ENCODE data around the gene PIRT.

PIRT gene

DNA sequence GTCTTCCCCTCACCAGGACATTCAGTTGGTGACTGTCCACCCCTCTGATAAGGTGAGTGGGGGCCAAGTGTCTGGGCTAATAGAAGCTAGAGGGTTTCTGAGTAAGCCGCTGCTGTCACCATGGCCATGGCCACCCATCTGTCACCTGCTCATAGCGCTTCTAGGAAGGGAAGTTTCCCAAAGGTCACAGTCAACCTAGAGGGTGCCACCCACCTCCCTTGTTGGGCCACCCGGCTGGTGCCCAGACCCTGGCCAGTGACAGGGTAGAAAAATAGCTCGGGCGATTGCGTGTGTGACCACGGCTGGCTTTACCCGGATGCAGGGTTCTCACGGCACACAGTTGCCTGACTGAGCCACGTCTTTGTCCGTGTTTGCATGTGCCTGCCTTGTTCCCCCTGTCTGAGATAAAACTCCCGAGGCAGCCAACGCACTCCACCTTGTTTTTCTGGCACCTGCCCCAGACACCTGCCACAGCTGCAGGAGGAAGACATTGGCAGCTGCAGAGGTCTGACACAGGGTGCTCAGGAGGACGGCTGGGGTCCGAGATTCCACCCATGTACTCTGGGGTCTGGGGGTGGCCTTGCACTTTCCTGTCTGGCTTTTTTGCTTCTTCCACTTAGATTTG lies 809 bp downstream of the PIRT start:
- Histone ChIP-seq H4K8ac (ENCODE audit: low read length) (no peak overlapping the region), H3K4ac (ENCODE audit: low read depth in 1 of 2, low read length in 2 of 2) (no peak overlapping the region), H3K79me1 (replicated peaks; ENCODE audit: low read length, poor library complexity, severe bottlenecking) (no peaks in the 10 kb centered on the region), H3K18ac (ENCODE audit: low read depth in 1 of 2, low read length in 2 of 2) (no peak overlapping the region), H2BK5ac (ENCODE audit: low read depth, low read length, poor library complexity, severe bottlenecking) (no peak overlapping the region), H2AFZ (ENCODE audit: low read depth, low read length) (no peak overlapping the region), H3K36me3 (ENCODE audit: control insufficient read depth in 1 of 2, insufficient read depth in 2 of 2, low read depth in 1 of 2, low read length in 2 of 2) (no peaks in the 10 kb centered on the region), H2BK120ac (ENCODE audit: low read depth, low read length) (no peak overlapping the region), H3K4me3 (ENCODE audit: insufficient read depth in 1 of 2, low read depth in 1 of 2, low read length in 2 of 2) (no peak overlapping the region), H2BK12ac (ENCODE audit: low read length in 2 of 2) (no peak overlapping the region), H3K4me1 (ENCODE audit: control insufficient read depth, insufficient read depth, low read depth, low read length) (no peaks in the 10 kb centered on the region), H3K9ac (ENCODE audit: low read length) (no peak overlapping the region), H3K9me3 (ENCODE audit: control insufficient read depth, low read length) (no peaks in the 10 kb centered on the region), H4K91ac (ENCODE audit: low read length) (no peak overlapping the region), H3K27me3 (ENCODE audit: control insufficient read depth in 1 of 2, insufficient read depth in 1 of 2, low read length in 2 of 2) (peaks cover 0 to 15% of the 10 kb centered on the region in 2 experiments), H2AK5ac (ENCODE audit: low read length, severe bottlenecking) (no peak overlapping the region), H2BK15ac (ENCODE audit: low read depth, poor library complexity, severe bottlenecking) (no peak overlapping the region), H3K4me2 (ENCODE audit: low read length, poor library complexity, severe bottlenecking) (no peak overlapping the region), H3K14ac (ENCODE audit: low read length in 2 of 2) (no peak overlapping the region), H3K27ac (ENCODE audit: low read length, poor library complexity, severe bottlenecking) (no peak overlapping the region), H3K23ac (ENCODE audit: low read length in 2 of 2) (no peak overlapping the region)
- DNase-seq, result no peak
- whole genome bisulfite sequencing, result 86% methylated on average over 15 of the region's 15 CpGs

DNA sequence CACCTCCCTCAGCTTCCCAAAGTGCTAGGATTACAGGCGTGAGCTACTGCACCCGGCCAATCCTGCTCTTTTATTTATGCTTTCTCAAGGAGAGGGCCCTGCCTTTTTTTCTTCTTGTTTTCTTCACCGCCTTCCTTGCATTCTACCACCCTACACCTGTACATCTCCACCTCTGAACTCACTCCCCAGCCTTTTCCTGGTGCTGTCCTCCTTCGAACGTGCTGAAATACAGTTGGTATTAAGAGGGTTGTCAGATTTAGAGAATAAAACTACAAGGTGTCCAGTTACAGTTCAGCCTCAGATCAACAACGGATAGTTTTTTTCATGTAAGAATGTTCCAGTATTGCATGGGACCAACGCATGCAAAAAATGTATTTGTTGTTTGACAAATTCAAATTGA lies 1.7 kb downstream of the PIRT start:
- no peak overlapping the region for H2AK5ac ChIP-seq (ENCODE audit: low read length, severe bottlenecking)
- H2BK15ac ChIP-seq (ENCODE audit: low read depth, poor library complexity, severe bottlenecking), result no peak overlapping the region
- no peak overlapping the region for H3K23ac ChIP-seq (ENCODE audit: low read length in 2 of 2)
- DNase-seq, result no peak
- H3K14ac ChIP-seq (ENCODE audit: low read length in 2 of 2), result no peak overlapping the region
- no peak overlapping the region for H2BK120ac ChIP-seq (ENCODE audit: low read depth, low read length)
- no peak overlapping the region for H3K9ac ChIP-seq (ENCODE audit: low read length)
- H2BK12ac ChIP-seq (ENCODE audit: low read length in 2 of 2), result no peak overlapping the region
- H3K36me3 ChIP-seq (ENCODE audit: control insufficient read depth in 1 of 2, insufficient read depth in 2 of 2, low read depth in 1 of 2, low read length in 2 of 2), result no peaks in the 10 kb centered on the region
- 84% methylated on average over 7 of the region's 7 CpGs for WGBS
- H3K79me1 ChIP-seq (replicated peaks; ENCODE audit: low read length, poor library complexity, severe bottlenecking), result no peaks in the 10 kb centered on the region
- no peak overlapping the region for H3K27ac ChIP-seq (ENCODE audit: low read length, poor library complexity, severe bottlenecking)
- H3K4me2 ChIP-seq (ENCODE audit: low read length, poor library complexity, severe bottlenecking), result no peak overlapping the region
- no peak overlapping the region for H3K4ac ChIP-seq (ENCODE audit: low read depth in 1 of 2, low read length in 2 of 2)
- H3K4me3 ChIP-seq (ENCODE audit: insufficient read depth in 1 of 2, low read depth in 1 of 2, low read length in 2 of 2), result no peak overlapping the region
- H3K27me3 ChIP-seq (ENCODE audit: control insufficient read depth in 1 of 2, insufficient read depth in 1 of 2, low read length in 2 of 2), result peaks cover 0 to 21% of the 10 kb centered on the region in 2 experiments
- no peak overlapping the region for H4K8ac ChIP-seq (ENCODE audit: low read length)
- H3K4me1 ChIP-seq (ENCODE audit: control insufficient read depth, insufficient read depth, low read depth, low read length), result no peaks in the 10 kb centered on the region
- H4K91ac ChIP-seq (ENCODE audit: low read length), result no peak overlapping the region
- no peaks in the 10 kb centered on the region for H3K9me3 ChIP-seq (ENCODE audit: control insufficient read depth, low read length)
- H2AFZ ChIP-seq (ENCODE audit: low read depth, low read length), result no peak overlapping the region
- no peak overlapping the region for H3K18ac ChIP-seq (ENCODE audit: low read depth in 1 of 2, low read length in 2 of 2)
- H2BK5ac ChIP-seq (ENCODE audit: low read depth, low read length, poor library complexity, severe bottlenecking), result no peak overlapping the region

DNA sequence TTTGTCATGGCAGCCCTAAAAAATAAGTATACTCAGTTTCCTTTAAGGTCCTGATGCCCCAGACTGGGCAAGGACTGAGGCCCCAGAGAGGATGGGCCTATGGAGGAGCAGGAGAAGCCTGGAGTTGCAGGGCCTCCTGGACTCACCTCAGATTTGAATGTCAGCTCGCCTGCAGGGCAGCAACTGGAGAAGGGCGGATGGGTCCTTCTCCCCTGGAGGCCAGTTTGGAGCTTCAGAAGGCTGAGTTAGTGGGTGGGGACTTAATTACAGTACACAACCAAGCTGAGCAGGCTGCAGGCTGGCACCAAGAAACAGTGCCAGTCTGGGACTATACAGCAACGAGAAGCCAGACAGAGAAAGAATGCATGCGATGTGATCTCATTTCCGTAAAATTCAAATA lies 6.2 kb downstream of the PIRT start:
- H2AK5ac ChIP-seq (ENCODE audit: low read length, severe bottlenecking), result no peak overlapping the region
- no peak overlapping the region for H4K91ac ChIP-seq (ENCODE audit: low read length)
- no peak overlapping the region for H2BK12ac ChIP-seq (ENCODE audit: low read length in 2 of 2)
- H3K27me3 ChIP-seq (ENCODE audit: control insufficient read depth in 1 of 2, insufficient read depth in 1 of 2, low read length in 2 of 2), result peaks cover 0 to 24% of the 10 kb centered on the region in 2 experiments
- no peaks in the 10 kb centered on the region for H3K79me1 ChIP-seq (replicated peaks; ENCODE audit: low read length, poor library complexity, severe bottlenecking)
- no peak overlapping the region for H2BK15ac ChIP-seq (ENCODE audit: low read depth, poor library complexity, severe bottlenecking)
- no peak overlapping the region for H3K27ac ChIP-seq (ENCODE audit: low read length, poor library complexity, severe bottlenecking)
- no peak overlapping the region for H3K18ac ChIP-seq (ENCODE audit: low read depth in 1 of 2, low read length in 2 of 2)
- H3K23ac ChIP-seq (ENCODE audit: low read length in 2 of 2), result no peak overlapping the region
- no peak overlapping the region for H2AFZ ChIP-seq (ENCODE audit: low read depth, low read length)
- no peaks in the 10 kb centered on the region for H3K36me3 ChIP-seq (ENCODE audit: control insufficient read depth in 1 of 2, insufficient read depth in 2 of 2, low read depth in 1 of 2, low read length in 2 of 2)
- no peak overlapping the region for H3K9ac ChIP-seq (ENCODE audit: low read length)
- H3K4me3 ChIP-seq (ENCODE audit: insufficient read depth in 1 of 2, low read depth in 1 of 2, low read length in 2 of 2), result no peak overlapping the region
- H3K9me3 ChIP-seq (ENCODE audit: control insufficient read depth, low read length), result no peaks in the 10 kb centered on the region
- no peaks in the 10 kb centered on the region for H3K4me1 ChIP-seq (ENCODE audit: control insufficient read depth, insufficient read depth, low read depth, low read length)
- no peak overlapping the region for H3K14ac ChIP-seq (ENCODE audit: low read length in 2 of 2)
- H3K4me2 ChIP-seq (ENCODE audit: low read length, poor library complexity, severe bottlenecking), result no peak overlapping the region
- no peak overlapping the region for H3K4ac ChIP-seq (ENCODE audit: low read depth in 1 of 2, low read length in 2 of 2)
- no peak overlapping the region for H2BK120ac ChIP-seq (ENCODE audit: low read depth, low read length)
- WGBS, result 89% methylated on average over 5 of the region's 5 CpGs
- no peak overlapping the region for H4K8ac ChIP-seq (ENCODE audit: low read length)
- no peak overlapping the region for H2BK5ac ChIP-seq (ENCODE audit: low read depth, low read length, poor library complexity, severe bottlenecking)
- no peak for DNase-seq

DNA sequence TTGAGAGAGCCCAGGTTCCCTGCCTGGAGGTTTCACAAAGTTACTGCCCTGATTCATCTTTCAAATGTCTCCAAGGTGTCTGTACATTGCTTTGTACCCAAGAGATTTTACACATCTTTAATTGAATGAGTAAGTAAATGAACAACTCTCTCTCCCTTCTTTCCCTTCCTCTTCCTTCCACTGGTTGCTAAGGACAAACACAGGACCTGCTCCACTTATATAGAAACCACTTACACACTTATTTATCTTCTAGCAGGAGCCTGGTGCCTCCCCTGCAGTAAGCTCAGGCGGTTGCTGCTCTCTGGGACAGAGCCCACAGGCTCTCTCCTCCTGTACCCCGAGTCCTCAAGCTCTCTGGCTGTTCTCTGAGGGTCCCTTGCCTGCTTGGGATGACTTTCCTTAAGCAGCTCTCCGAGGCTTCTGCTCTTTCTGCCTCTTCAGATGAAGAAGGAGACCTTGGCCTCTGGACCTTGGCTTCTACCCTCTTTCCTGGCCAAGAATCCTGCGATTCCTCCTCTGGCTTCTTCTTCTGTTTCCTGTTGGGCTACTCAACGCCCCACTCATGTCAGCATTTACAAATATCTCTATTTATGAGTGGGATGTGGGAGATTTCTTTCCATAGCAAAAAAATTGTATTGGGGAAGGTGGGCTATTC lies 9.9 kb downstream of the PIRT start:
- Histone ChIP-seq H2BK12ac (ENCODE audit: low read length in 2 of 2) (no peak overlapping the region), H3K79me1 (replicated peaks; ENCODE audit: low read length, poor library complexity, severe bottlenecking) (no peaks in the 10 kb centered on the region), H3K36me3 (ENCODE audit: control insufficient read depth in 1 of 2, insufficient read depth in 2 of 2, low read depth in 1 of 2, low read length in 2 of 2) (no peaks in the 10 kb centered on the region), H4K91ac (ENCODE audit: low read length) (no peak overlapping the region), H3K23ac (ENCODE audit: low read length in 2 of 2) (no peak overlapping the region), H3K4me1 (ENCODE audit: control insufficient read depth, insufficient read depth, low read depth, low read length) (no peaks in the 10 kb centered on the region), H3K4me2 (ENCODE audit: low read length, poor library complexity, severe bottlenecking) (no peak overlapping the region), H2BK5ac (ENCODE audit: low read depth, low read length, poor library complexity, severe bottlenecking) (no peak overlapping the region), H3K18ac (ENCODE audit: low read depth in 1 of 2, low read length in 2 of 2) (no peak overlapping the region), H3K4me3 (ENCODE audit: insufficient read depth in 1 of 2, low read depth in 1 of 2, low read length in 2 of 2) (no peak overlapping the region), H3K27ac (ENCODE audit: low read length, poor library complexity, severe bottlenecking) (no peak overlapping the region), H3K9me3 (ENCODE audit: control insufficient read depth, low read length) (no peaks in the 10 kb centered on the region), H3K9ac (ENCODE audit: low read length) (no peak overlapping the region), H2BK120ac (ENCODE audit: low read depth, low read length) (no peak overlapping the region), H3K14ac (ENCODE audit: low read length in 2 of 2) (no peak overlapping the region), H3K27me3 (ENCODE audit: control insufficient read depth in 1 of 2, insufficient read depth in 1 of 2, low read length in 2 of 2) (peaks cover 0 to 30% of the 10 kb centered on the region in 2 experiments), H2AK5ac (ENCODE audit: low read length, severe bottlenecking) (no peak overlapping the region), H2BK15ac (ENCODE audit: low read depth, poor library complexity, severe bottlenecking) (no peak overlapping the region), H4K8ac (ENCODE audit: low read length) (no peak overlapping the region), H3K4ac (ENCODE audit: low read depth in 1 of 2, low read length in 2 of 2) (no peak overlapping the region), H2AFZ (ENCODE audit: low read depth, low read length) (no peak overlapping the region)
- DNase-seq, result no peak
- 37% methylated on average over 3 of the region's 5 CpGs for WGBS
